Motor neuron (in vitro differentiated cells): Measurements from ENCODE around the gene GRIK4. TPM values are rescaled to one million over a fixed set of nuclear protein-coding genes. Genes with fewer than 3 reads are reported as not detected.
A peak's percentile ranks its signal among the peaks of the same experiment; 100 is the strongest.

Experiments used
- ATAC-seq, 8 experiments: fragments of 200-7000 bp; cut with Tn5 transposase; replicated peaks in 6 of 8; 2 replicates each; pipeline ENCODE4 v1.8.0; 2021; ENCODE audit warnings: mild to moderate bottlenecking in 8 of 8, moderate library complexity in 8 of 8
- H3K27ac ChIP-seq, 2 donors: fragments of 250-450 bp; sonication (Bioruptor Pico); 2 replicates each; pipeline ENCODE4 v1.9.0; 2021; ENCODE audit warnings: antibody characterized with exemption in 2 of 2, mild to moderate bottlenecking in 2 of 2, moderate library complexity in 1 of 2
- H3K4me1 ChIP-seq, 2 donors: fragments of 250-450 bp; sonication (Bioruptor Pico); replicated peaks in 1 of 2; 2 replicates each; pipeline ENCODE4 v1.6.1; 2021; ENCODE audit warnings: antibody characterized with exemption in 2 of 2, mild to moderate bottlenecking in 2 of 2, moderate library complexity in 1 of 2
- H3K4me3 ChIP-seq, 5 donors: fragments of 250-450 bp; sonication (Bioruptor Pico); 2 replicates each; pipeline ENCODE4 v1.9.0; 2021; ENCODE audit warnings: antibody characterized with exemption in 5 of 5, mild to moderate bottlenecking in 5 of 5, moderate library complexity in 4 of 5
- WGBS, 10 experiments: fragments of 450-650 bp; shearing (Covaris generic); methylation state at CpG; one replicate each; pipeline ENCODE4 v1.0.0; 2022; 5-methylcytosine and 5-hydroxymethylcytosine counted together
- in situ Hi-C, 9 experiments: fragments of 400-800 bp; cut with MboI; loops; one replicate each; pipeline ENCODE4 v1.15.0; 2021; ENCODE audit warnings: low sequenced_read_pairs in 9 of 9, low pct_unique_long_range_greater_than_20kb in 2 of 9; ENCODE audit not compliant: unreplicated experiment in 9 of 9
- total RNA-seq, 8 experiments: library from RNA; unstranded; fragments of 300-600 nt; gene quantifications; 2 replicates each; pipeline versions ENCODE4 v1.2.3 to v1.2.4, GENCODE V29; 2022

GRIK4 gene
- total RNA-seq, 8 experiments from 2014 or later = 0.75 to 11.1 (median 1.7) TPM

DNA sequence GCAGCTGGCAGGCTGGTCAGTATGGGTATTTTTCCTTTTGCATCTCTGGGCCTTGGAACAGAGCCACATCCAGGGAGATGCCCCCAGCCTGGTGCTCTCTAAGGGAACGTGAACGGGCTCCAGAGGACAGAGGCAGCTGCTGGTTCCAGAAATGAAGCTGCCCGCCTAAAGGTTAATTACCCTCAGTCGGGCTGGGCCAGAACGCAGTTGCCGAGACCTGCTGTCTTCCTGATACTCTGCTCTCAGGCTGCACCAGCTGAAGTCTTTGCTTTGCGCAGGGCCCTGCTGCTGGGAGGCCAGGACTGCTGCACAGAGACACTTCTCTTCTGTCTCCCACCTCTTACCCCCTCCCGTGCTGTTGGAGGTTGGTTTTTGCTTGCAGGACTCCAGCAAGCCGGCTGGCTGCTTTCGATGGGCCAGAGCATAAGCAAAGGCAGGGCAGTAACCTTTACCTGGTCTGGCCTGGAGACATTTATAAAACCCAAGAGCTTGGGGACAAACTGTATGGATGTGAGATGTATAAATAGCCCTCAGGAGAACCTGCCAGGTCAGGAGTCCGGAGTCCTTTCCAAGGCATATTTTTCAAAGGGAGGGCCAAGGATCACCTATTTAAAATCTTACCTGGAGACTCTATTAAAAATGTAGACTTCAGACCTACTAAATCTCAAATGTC, 197.1 kb downstream of the GRIK4 start:
- in situ Hi-C loops = no loop called here
- 72 to 100% (median 91%) methylated on average over 1 to 4 of the region's 11 CpGs; no CpG with 5 or more reads in 4 of the 10 experiments for WGBS, 10 experiments
- Histone ChIP-seq H3K27ac (no peak overlapping the region), H3K4me1 (peaks cover 27 to 38% of the 10 kb centered on the region in 2 donors), H3K4me3 (no peak overlapping the region)
- no peak for ATAC-seq

DNA sequence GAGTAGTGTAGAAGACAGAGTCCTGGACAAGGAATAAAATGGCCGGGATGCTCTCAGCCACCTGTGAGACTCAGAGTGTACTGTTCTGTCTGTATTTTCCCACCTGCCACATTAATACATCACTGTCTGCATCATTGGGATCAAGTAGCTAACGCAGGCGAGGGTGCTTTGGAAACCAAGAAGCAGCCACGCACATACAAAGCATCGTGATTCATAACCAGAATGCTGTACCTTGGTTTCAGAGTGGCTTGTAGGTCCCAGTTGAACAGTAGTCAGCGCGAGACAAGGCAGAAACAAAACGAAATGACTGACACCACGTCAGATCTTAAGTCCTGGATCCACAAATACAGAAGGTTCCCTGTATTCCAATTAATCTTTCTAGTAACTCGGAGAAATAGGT, 198.3 kb downstream of the GRIK4 start:
- in situ Hi-C loops = no loop called here
- ATAC-seq = no peak
- Histone ChIP-seq H3K4me1 (peaks cover 30 to 43% of the 10 kb centered on the region in 2 donors), H3K27ac (no peak overlapping the region), H3K4me3 (no peak overlapping the region)
- WGBS, 10 experiments = 0 to 88% (median 81%) methylated on average over 1 to 9 of the region's 10 CpGs; no CpG with 5 or more reads in 2 of the 10 experiments

GRCh38 chr11:120710354-120711131, 199.0 kb downstream of the GRIK4 start:
- no peak overlapping the region for H3K4me3 ChIP-seq
- peak; percentile 81 to 96 (median 85) for ATAC-seq
- no peak overlapping the region for H3K27ac ChIP-seq
- WGBS, 10 experiments = 0 to 27% (median 18%) methylated on average over 2 to 6 of the region's 13 CpGs; no CpG with 5 or more reads in 6 of the 10 experiments
- H3K4me1 ChIP-seq = peaks cover 30 to 43% of the 10 kb centered on the region in 2 donors
- in situ Hi-C loops = no loop called here

DNA sequence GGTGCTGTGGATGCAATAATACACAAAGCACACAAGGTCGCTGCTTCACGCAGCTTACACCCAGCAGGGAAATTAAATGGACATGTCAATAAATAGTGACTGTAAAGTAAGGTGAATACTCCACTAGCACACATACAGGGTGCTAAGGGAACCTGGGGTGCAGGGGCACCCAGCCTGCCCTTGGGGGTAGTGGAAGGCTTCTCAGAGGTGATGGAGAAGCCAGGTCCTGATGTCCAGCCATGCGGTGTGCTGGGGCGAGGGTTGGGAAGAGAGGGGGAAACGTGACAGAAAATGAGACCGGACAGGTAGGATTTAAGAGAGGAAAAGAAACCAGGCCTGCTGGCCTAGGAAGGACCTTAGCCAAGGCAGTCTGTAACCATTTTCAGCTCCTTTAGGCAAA, 200.5 kb downstream of the GRIK4 start:
- ATAC-seq = no peak

GRCh38 chr11:120712881-120713280, 201.3 kb downstream of the GRIK4 start:
- no peak for ATAC-seq
- in situ Hi-C loops = no loop called here

More for the DNA sequence above, 200.5 kb downstream of the GRIK4 start:
- Histone ChIP-seq H3K27ac (no peak overlapping the region), H3K4me1 (peaks cover 30 to 43% of the 10 kb centered on the region in 2 donors), H3K4me3 (no peak overlapping the region)
- in situ Hi-C loops = no loop called here
- 92 to 100% (median 100%) methylated on average over 1 to 5 of the region's 6 CpGs; no CpG with 5 or more reads in 5 of the 10 experiments for WGBS, 10 experiments

GRCh38 chr11:120713296-120713695, 201.7 kb downstream of the GRIK4 start:
- in situ Hi-C loops = no loop called here
- H3K27ac ChIP-seq = no peak overlapping the region
- H3K4me1 ChIP-seq = peaks cover 30 to 42% of the 10 kb centered on the region in 2 donors
- H3K4me3 ChIP-seq = no peak overlapping the region
- ATAC-seq = peak in 2 of 8 experiments; percentile 46 to 53
- WGBS, 10 experiments = 18 to 92% (median 37%) methylated on average over 2 to 5 of the region's 5 CpGs; no CpG with 5 or more reads in 3 of the 10 experiments

More at GRCh38 chr11:120712881-120713280, 201.3 kb downstream of the GRIK4 start:
- 20 to 100% (median 80%) methylated on average over 1 to 4 of the region's 4 CpGs for WGBS, 10 experiments
- Histone ChIP-seq H3K27ac (no peak overlapping the region), H3K4me1 (peaks cover 30 to 43% of the 10 kb centered on the region in 2 donors), H3K4me3 (no peak overlapping the region)

DNA sequence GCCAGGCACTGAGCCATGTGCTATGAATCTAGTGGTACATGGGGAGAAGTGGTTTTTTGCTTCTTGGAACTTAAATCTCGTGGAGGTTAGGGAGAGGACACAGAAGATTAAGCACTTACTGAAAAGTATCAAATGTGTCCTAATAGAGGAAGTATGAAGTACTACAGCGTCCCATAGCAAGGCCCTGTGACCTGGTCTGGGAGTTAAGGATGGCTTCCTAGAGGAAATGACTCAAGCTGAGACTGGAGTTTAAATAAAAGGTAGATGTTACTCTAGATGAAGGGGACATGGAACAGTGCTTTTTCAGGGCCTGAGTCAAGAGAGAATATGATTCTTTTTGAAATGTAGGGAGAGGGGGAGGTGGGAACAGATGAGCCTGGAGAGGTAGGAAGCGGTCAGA, 202.9 kb downstream of the GRIK4 start:
- peaks cover 30 to 41% of the 10 kb centered on the region in 2 donors for H3K4me1 ChIP-seq
- ATAC-seq = no peak
- H3K4me3 ChIP-seq = no peak overlapping the region
- in situ Hi-C loops = no loop called here
- H3K27ac ChIP-seq = no peak overlapping the region
- 17 to 100% (median 90%) methylated on average over 1 to 3 of the region's 3 CpGs; no CpG with 5 or more reads in 1 of the 10 experiments for WGBS, 10 experiments

DNA sequence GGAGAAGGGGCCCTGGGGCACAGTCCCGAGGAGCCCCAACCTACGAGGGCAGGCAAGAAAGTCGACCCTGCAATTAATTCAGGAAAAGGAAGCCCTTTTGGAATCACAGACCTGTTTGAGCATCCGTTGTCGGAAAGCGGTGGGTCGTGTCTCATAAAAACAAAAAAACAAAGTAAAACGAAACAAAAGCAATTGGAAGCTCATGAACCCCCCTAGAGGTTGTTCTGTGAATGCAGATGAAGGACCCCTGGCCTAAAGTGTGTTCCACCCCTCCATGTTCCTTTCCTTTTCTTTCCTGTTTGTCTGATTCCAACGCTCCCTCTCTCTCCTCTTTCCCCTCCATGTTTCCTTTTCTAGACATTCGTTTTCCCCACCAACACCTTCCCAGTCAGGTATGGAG, 203.7 kb downstream of the GRIK4 start:
- WGBS, 10 experiments = 0 to 85% (median 60%) methylated on average over 1 to 9 of the region's 10 CpGs; no CpG with 5 or more reads in 1 of the 10 experiments
- no peak overlapping the region for H3K4me3 ChIP-seq
- ATAC-seq = no peak
- H3K4me1 ChIP-seq = peaks cover 26 to 41% of the 10 kb centered on the region in 2 donors
- no peak overlapping the region for H3K27ac ChIP-seq
- in situ Hi-C loops = no loop called here

DNA sequence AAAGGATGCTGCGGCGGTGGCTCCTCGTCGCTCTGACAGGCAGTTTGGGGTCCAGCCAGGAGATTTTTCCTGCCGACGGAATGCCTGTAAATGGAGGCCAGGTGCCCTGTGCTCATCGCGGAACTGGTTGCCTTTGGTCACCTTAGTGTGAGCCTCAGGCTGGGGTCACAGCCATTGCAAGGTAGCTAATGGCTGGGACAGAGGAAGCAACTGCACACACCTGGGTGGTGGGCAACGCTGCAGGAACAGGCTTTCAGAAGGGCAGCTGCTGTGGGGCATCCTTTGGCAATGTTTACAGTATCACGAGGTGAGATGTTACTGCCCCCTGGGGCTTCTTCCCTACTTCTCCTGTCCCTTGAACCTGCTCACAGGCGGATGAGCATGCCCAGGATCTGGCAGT, 205.5 kb downstream of the GRIK4 start:
- ATAC-seq = no peak
- 33 to 100% (median 81%) methylated on average over 1 to 9 of the region's 11 CpGs; no CpG with 5 or more reads in 4 of the 10 experiments for WGBS, 10 experiments
- H3K27ac ChIP-seq = no peak overlapping the region
- no peak overlapping the region for H3K4me3 ChIP-seq
- H3K4me1 ChIP-seq = peaks cover 8 to 22% of the 10 kb centered on the region in 2 donors
- in situ Hi-C loops = no loop called here

- 57 to 78% (median 70%) methylated on average over 1 to 3 of the region's 6 CpGs; no CpG with 5 or more reads in 7 of the 10 experiments for WGBS, 10 experiments
- H3K4me1 ChIP-seq = peaks cover 8 to 20% of the 10 kb centered on the region in 2 donors
- in situ Hi-C loops = no loop called here
- no peak overlapping the region for H3K27ac ChIP-seq
- ATAC-seq = no peak
- no peak overlapping the region for H3K4me3 ChIP-seq
Observed at GRCh38 chr11:120717623-120718022, 206.1 kb downstream of the GRIK4 start.

- peaks cover 8 to 16% of the 10 kb centered on the region in 2 donors for H3K4me1 ChIP-seq
- in situ Hi-C loops = no loop called here
- H3K4me3 ChIP-seq = no peak overlapping the region
- ATAC-seq = peak in 5 of 8 experiments; percentile 18 to 95 (median 88)
- H3K27ac ChIP-seq = no peak overlapping the region
- 18 to 100% (median 80%) methylated on average over 1 to 3 of the region's 8 CpGs; no CpG with 5 or more reads in 4 of the 10 experiments for WGBS, 10 experiments
Observed at GRCh38 chr11:120718171-120718570, 206.6 kb downstream of the GRIK4 start.

GRCh38 chr11:120719348-120719747, 207.8 kb downstream of the GRIK4 start:
- H3K4me3 ChIP-seq = no peak overlapping the region
- H3K27ac ChIP-seq = no peak overlapping the region
- WGBS, 10 experiments = 70 to 86% (median 82%) methylated on average over 1 to 3 of the region's 3 CpGs; no CpG with 5 or more reads in 6 of the 10 experiments
- peak in 4 of 8 experiments; percentile 30 to 67 (median 46) for ATAC-seq
- in situ Hi-C loops = no loop called here
- peaks cover 0 to 6% of the 10 kb centered on the region in 2 donors for H3K4me1 ChIP-seq

DNA sequence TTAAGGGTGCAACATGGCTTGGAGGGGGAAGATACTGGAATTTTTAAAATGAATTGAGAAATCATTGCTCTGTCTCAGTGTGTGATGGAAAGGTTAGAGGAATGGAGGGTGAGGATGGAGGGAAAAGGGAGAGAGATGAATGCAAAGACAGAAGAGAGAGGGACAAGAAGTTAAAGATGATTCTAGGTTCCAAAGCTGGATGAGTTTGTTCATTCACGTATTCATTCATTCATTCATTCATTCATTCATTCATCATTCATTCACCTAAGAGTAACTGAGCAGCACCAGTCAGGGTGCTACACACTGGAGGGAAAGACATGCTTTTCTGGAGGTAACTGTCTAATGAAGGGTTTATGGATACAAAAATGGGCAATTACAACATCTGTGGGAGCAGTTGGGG, 209.2 kb downstream of the GRIK4 start:
- in situ Hi-C loops = no loop called here
- Histone ChIP-seq H3K4me1 (peaks cover 0 to 6% of the 10 kb centered on the region in 2 donors), H3K4me3 (no peak overlapping the region), H3K27ac (no peak overlapping the region)
- 40 to 100% (median 75%) methylated on average over 1 of the region's 1 CpG; no CpG with 5 or more reads in 3 of the 10 experiments for WGBS, 10 experiments
- no peak for ATAC-seq
